ENCODE data around the gene ZNF335. TPM values are rescaled to one million over a fixed set of nuclear protein-coding genes. Genes with fewer than 3 reads are reported as not detected.
"Not testable (repeated sequence)": the region's sequence is repeated elsewhere in the genome, so short reads cannot be mapped to it uniquely, and the experiment has no call there.

Gene ZNF335
- polyA plus RNA-seq, 1 experiment = 9.9 TPM

DNA sequence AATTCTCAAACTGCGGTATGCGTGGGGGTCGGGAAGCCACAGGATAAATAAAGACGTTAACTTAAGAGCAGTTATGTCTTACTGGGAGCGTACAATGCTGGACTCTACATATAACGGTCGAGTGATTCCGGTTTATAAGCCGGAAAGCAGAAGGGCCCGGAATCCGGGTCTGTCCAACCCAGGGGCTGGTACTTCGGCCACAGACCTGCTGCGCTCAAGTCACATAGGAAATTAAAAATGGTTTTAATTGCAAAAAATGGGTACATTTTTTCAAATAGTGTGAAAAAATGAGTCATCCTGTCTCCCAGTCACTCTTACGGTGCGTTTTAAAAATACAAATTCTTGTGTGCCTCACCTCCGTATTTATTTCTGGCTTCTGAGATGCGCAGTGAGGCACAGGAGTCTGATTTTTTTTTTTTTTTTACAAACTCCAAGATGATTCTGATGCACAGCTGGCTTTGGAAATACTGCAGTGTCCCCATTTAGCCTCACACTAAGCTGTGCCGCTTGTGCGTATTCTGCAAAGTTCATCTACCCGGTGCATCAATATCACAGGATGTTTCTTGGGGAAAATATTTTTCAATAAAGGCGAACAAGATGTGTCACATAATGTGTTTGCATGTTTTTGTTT lies 36.5 kb downstream of the ZNF335 start:
- Histone ChIP-seq H3K27me3 (ENCODE audit: control insufficient read depth, insufficient read depth, low read length) (no peaks in the 10 kb centered on the region), H3K4me3 (ENCODE audit: low read depth, low read length) (peak overlapping the region; percentile 51), H3K36me3 (ENCODE audit: control insufficient read depth, insufficient read depth, low read length) (peaks cover 19% of the 10 kb centered on the region)
- CTCF ChIA-PET = interaction anchor here (0.9 to 3.4 kb wide), 5 partner anchors 9 to 111 kb away, joined by 4 to 18 read pairs (median 8); no protein-coding TSS in a partner anchor
- TF ChIP-seq, protein P1, sequence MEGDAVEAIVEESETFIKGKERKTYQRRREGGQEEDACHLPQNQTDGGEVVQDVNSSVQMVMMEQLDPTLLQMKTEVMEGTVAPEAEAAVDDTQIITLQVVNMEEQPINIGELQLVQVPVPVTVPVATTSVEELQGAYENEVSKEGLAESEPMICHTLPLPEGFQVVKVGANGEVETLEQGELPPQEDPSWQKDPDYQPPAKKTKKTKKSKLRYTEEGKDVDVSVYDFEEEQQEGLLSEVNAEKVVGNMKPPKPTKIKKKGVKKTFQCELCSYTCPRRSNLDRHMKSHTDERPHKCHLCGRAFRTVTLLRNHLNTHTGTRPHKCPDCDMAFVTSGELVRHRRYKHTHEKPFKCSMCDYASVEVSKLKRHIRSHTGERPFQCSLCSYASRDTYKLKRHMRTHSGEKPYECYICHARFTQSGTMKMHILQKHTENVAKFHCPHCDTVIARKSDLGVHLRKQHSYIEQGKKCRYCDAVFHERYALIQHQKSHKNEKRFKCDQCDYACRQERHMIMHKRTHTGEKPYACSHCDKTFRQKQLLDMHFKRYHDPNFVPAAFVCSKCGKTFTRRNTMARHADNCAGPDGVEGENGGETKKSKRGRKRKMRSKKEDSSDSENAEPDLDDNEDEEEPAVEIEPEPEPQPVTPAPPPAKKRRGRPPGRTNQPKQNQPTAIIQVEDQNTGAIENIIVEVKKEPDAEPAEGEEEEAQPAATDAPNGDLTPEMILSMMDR (IDR thresholded peaks at IDR 0.05; ENCODE audit: insufficient read depth, low read depth, low read length) = no peak
- POLR2A ChIA-PET = interaction anchor here (0.6 kb wide), 2 partner anchors 10 to 16 kb away, joined by 3 to 9 read pairs; no protein-coding TSS in a partner anchor
- no peak for DNase-seq (ENCODE audit: low read depth)

DNA sequence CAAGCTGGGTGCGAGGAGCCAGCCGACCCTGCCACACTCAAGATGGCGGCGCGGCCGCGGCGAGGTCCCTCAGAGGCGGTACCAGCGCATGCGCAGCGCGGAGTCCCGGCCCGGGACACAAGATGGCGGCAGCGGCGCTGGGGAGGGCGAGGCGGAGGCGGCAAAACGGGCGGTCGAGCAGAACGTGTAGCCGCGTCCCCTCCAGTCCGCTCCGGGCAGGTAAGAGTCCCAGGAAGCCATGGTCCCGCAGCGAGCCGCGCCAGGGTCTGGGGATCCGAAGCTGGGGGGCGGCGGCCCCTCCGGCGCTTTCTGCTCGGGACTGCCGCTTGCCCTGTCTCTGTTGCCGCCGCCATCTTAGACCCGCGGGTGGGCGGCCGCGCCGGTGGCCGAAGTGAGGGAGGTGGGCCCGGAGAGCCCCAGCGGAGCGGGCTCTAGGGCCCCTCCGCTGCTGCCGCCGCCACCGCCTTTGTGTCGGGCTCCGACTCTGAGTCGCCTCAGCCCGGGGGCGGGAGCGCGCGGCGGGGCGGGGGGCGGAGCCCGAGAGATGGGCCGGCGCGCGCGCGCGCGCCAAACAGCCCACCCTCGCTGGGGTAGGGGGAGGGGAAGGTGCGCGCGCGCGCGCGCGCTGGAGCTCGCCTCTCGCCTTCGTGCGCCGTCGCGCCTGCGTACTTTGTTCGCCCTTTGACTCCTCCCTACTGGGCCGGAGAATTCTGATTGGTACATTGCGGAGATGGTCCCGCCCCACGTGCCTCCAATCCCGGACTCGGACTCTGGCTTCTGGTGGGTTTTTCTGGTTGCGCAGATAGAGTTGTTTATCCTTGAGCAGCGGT lies 37.2 kb downstream of the ZNF335 start, which contains the start of gene PCIF1:
Gene PCIF1 (plus strand): TSS at position 98 of the 830 bp plus-strand sequence. CDS start 4,317 bp downstream, outside the sequence.
- H3K27me3 ChIP-seq (ENCODE audit: control insufficient read depth, insufficient read depth, low read length) = no peaks in the 10 kb centered on the region
- CTCF ChIA-PET = interaction anchor here (0.7 to 2.6 kb wide), 4 partner anchors 23 to 1744 kb away, joined by 3 to 11 read pairs (median 6); no protein-coding TSS in a partner anchor
- H3K36me3 ChIP-seq (ENCODE audit: control insufficient read depth, insufficient read depth, low read length) = peaks cover 14% of the 10 kb centered on the region
- H3K4me3 ChIP-seq (ENCODE audit: low read depth, low read length) = peak within 1 kb of the TSS; percentile 63
- TF ChIP-seq, protein P1 (IDR thresholded peaks at IDR 0.05; ENCODE audit: insufficient read depth, low read depth, low read length) = no peak
- peak; percentile 85 for DNase-seq (ENCODE audit: low read depth)
- POLR2A ChIA-PET = interaction anchor here (0.6 kb wide), 2 partner anchors 9 to 15 kb away, joined by 3 to 9 read pairs; no protein-coding TSS in a partner anchor

DNA sequence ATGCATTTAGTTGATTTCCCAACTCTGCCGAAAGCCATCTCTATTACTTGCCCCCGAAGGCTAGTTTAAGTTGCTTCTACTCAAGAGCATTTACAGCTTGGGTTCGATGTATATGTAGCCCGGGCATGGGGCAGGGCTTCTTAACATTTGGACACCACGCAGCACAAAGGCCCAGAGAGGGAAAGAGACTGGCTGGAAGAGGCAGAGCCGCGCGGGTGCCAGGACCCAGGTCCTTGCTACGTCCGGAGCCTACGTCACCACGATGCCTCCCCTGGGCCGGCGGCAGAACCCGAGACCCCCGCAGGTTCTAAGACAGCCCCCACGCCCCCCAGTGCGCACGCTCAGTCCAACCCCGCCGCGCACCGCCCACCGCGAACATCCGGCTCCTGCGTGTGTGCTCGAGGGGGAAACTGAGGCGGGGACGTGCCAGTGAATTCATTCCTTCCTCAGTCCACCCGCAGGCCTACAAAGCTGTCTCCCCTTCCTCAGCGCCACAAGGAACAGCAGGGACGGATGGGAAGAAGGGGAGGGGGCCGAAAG lies 37.9 kb downstream of the ZNF335 start:
- TF ChIP-seq, protein P1 (IDR thresholded peaks at IDR 0.05; ENCODE audit: insufficient read depth, low read depth, low read length) = no peak
- Histone ChIP-seq H3K4me3 (ENCODE audit: low read depth, low read length) (peak overlapping the region; percentile 63), H3K36me3 (ENCODE audit: control insufficient read depth, insufficient read depth, low read length) (peaks cover 9% of the 10 kb centered on the region), H3K27me3 (ENCODE audit: control insufficient read depth, insufficient read depth, low read length) (no peaks in the 10 kb centered on the region)
- CTCF ChIA-PET = interaction anchor here (0.6 to 2.6 kb wide), 6 partner anchors 35 to 1744 kb away, joined by 3 to 11 read pairs (median 8); no protein-coding TSS in a partner anchor
- no peak for DNase-seq (ENCODE audit: low read depth)
- POLR2A ChIA-PET = no interaction called here

DNA sequence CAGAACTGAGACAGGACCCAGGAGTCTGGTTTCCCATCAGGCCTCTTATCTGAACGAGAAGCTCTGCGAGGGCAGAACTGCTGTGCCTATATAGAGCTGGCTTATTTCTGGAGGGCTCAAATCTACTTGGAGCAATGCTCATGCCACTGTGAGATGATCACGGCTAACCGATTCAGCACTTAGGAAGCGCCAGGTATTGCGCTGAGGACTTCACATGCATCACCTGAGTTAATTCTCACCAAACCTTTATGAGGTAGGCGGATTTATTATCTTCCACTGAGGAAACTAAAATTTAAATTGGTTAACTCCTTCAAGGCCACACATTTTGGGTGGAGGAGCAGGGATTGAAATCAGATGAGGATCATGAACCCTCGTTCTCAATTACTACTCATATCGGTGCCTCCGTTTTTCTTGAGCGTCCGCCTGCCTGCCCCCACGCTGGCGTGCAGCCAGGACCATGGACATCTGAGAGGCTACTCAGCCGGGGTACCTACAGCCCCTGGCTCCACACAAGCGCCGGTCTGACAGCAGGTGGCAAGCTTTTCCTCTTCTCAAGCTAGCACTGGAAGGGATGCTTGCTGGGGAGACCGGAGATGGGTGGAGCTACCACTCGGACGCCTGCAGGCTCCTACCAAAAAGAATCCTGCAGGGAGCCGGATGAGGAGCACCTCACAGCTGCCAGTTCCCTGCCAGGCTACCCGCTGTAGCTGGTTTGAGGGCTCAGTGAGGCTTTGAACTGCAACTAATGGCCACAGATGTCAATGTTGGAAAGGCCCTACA lies 38.5 kb downstream of the ZNF335 start:
- TF ChIP-seq, protein P1 (IDR thresholded peaks at IDR 0.05; ENCODE audit: insufficient read depth, low read depth, low read length) = no peak; the same call in 1 of the 2 replicates
- CTCF ChIA-PET = interaction anchor here (0.6 to 2.6 kb wide), 5 partner anchors 36 to 1266 kb away, joined by 3 to 11 read pairs (median 8); no protein-coding TSS in a partner anchor
- Histone ChIP-seq H3K27me3 (ENCODE audit: control insufficient read depth, insufficient read depth, low read length) (no peaks in the 10 kb centered on the region), H3K4me3 (ENCODE audit: low read depth, low read length) (peak overlapping the region; percentile 63), H3K36me3 (ENCODE audit: control insufficient read depth, insufficient read depth, low read length) (peaks cover 2% of the 10 kb centered on the region)
- no peak for DNase-seq (ENCODE audit: low read depth)
- POLR2A ChIA-PET = interaction anchor here (0.6 to 0.7 kb wide), 2 partner anchors 14 to 15 kb away, joined by 3 to 6 read pairs; no protein-coding TSS in a partner anchor

DNA sequence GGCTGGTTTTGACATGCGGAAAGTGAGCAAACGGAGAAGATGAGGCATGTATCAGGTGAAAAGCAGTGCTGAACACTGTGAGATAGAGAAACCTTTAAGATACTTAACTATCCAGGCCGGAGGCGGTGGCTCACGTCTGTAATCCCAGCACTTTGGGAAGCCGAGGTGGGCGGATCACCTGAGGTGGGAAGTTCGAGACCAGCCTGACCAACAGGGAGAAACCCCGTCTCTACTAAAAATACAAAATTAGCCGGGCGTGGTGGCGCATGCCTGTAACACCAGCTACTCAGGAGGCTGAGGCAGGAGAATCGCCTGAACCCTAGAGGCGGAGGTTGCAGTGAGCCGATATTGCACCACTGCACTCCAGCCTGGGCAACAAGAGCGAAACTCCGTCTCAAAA lies 40.3 kb downstream of the ZNF335 start:
- H3K36me3 ChIP-seq (ENCODE audit: control insufficient read depth, insufficient read depth, low read length); POLR2A ChIA-PET; DNase-seq (ENCODE audit: low read depth); H3K4me3 ChIP-seq (ENCODE audit: low read depth, low read length); H3K27me3 ChIP-seq (ENCODE audit: control insufficient read depth, insufficient read depth, low read length): not testable (repeated sequence)
- CTCF ChIA-PET = interaction anchor here (1.2 kb wide), 1 partner anchor 42 kb away, joined by 4 read pairs; no protein-coding TSS in a partner anchor
